ENCODE results near the gene IL11RA.
"Not testable (repeated sequence)": the region's sequence is repeated elsewhere in the genome, so short reads cannot be mapped to it uniquely, and the experiment has no call there.

IL11RA gene

GRCh38 chr9:34638138-34638445 is 13.9 kb upstream of the IL11RA start:
- H3K9ac ChIP-seq (ENCODE audit: insufficient read length, low read depth): peak overlapping the region; percentile 58

DNA sequence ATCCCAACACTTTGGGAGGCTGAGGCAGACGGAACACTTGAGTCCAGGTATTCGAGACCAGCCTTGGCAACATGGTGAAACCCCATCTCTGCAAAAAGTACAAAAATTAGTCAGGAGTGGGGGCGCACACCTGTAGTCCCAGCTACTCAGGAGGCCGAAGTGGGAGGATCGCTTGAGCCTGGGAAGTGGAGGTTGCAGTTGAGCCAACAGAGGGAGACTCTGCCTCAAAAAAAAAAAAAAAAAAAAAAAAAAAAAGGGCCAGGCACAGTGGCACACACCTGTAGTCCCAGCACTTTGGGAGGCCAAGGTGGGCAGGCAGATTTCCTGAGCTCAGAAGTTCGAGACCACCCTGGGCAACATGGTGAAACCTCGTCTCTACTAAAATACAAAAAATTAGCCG is 12.7 kb upstream of the IL11RA start:
- not testable (repeated sequence) for H3K4me3 ChIP-seq (ENCODE audit: insufficient read length, low read depth); H3K9ac ChIP-seq (ENCODE audit: insufficient read length, low read depth); DNase-seq (ENCODE audit: low read depth, low spot score); H3K27me3 ChIP-seq (ENCODE audit: insufficient read depth, insufficient read length); H3K9me3 ChIP-seq (ENCODE audit: insufficient read depth, low read length)
- Histone ChIP-seq H3K4me1 (ENCODE audit: insufficient read depth, insufficient read length) (peaks cover 12% of the 10 kb centered on the region), H3K36me3 (ENCODE audit: insufficient read depth, insufficient read length, low read length) (peaks cover 18% of the 10 kb centered on the region)

More at GRCh38 chr9:34638138-34638445, 13.9 kb upstream of the IL11RA start:
- TF ChIP-seq ZNF274 (IDR thresholded peaks at IDR 0.05; ENCODE audit: low read depth, low read length): no peak
- no peak for TF ChIP-seq SUZ12 (IDR thresholded peaks at IDR 0.05; ENCODE audit: extremely low read depth, insufficient read depth, insufficient read length)
- H3K4me3 ChIP-seq (ENCODE audit: insufficient read length, low read depth): peak overlapping the region; percentile 94
- peaks cover 15% of the 10 kb centered on the region for H3K4me1 ChIP-seq (ENCODE audit: insufficient read depth, insufficient read length)
- no peaks in the 10 kb centered on the region for H3K27me3 ChIP-seq (ENCODE audit: insufficient read depth, insufficient read length)
- no peaks in the 10 kb centered on the region for H3K9me3 ChIP-seq (ENCODE audit: insufficient read depth, low read length)
- peaks cover 18% of the 10 kb centered on the region for H3K36me3 ChIP-seq (ENCODE audit: insufficient read depth, insufficient read length, low read length)
- no peak for DNase-seq (ENCODE audit: low read depth, low spot score)

DNA sequence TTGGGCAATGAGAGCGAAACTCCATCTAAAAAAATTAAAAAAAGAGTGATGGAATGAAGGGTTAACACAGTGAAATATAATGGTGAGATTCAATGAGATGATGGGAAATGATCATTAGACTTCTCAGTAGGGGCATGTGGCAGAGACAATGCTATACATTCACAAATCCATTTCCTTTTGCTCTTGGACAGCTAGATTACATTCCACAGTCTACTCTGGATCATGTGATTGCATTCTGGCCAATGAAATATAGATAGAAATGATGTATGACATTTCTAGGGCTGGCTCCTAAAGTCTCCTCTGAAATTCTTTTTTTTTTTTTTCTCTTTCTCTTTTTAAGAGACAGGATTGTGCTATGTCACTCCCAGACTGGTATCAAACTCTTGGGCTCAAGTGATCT is 9.3 kb upstream of the IL11RA start:
- peaks cover 9% of the 10 kb centered on the region for H3K4me1 ChIP-seq (ENCODE audit: insufficient read depth, insufficient read length)
- no peaks in the 10 kb centered on the region for H3K9me3 ChIP-seq (ENCODE audit: insufficient read depth, low read length)
- no peak for DNase-seq (ENCODE audit: low read depth, low spot score)
- no peak overlapping the region for H3K9ac ChIP-seq (ENCODE audit: insufficient read length, low read depth)
- TF ChIP-seq YY1 (IDR thresholded peaks at IDR 0.05; ENCODE audit: insufficient read depth, insufficient read length) (no peak), ZNF274 (IDR thresholded peaks at IDR 0.05; ENCODE audit: low read depth, low read length) (no peak), SUZ12 (IDR thresholded peaks at IDR 0.05; ENCODE audit: extremely low read depth, insufficient read depth, insufficient read length) (no peak)
- peaks cover 4% of the 10 kb centered on the region for H3K36me3 ChIP-seq (ENCODE audit: insufficient read depth, insufficient read length, low read length)
- no peak overlapping the region for H3K4me3 ChIP-seq (ENCODE audit: insufficient read length, low read depth)
- H3K27me3 ChIP-seq (ENCODE audit: insufficient read depth, insufficient read length): no peaks in the 10 kb centered on the region

GRCh38 chr9:34644766-34645314 is 7.1 kb upstream of the IL11RA start:
- TF ChIP-seq YY1 (IDR thresholded peaks at IDR 0.05; ENCODE audit: insufficient read depth, insufficient read length) (no peak), ZNF274 (IDR thresholded peaks at IDR 0.05; ENCODE audit: low read depth, low read length) (no peak), SUZ12 (IDR thresholded peaks at IDR 0.05; ENCODE audit: extremely low read depth, insufficient read depth, insufficient read length) (no peak)
- no peak overlapping the region for H3K4me3 ChIP-seq (ENCODE audit: insufficient read length, low read depth)
- H3K36me3 ChIP-seq (ENCODE audit: insufficient read depth, insufficient read length, low read length): peaks cover 26% of the 10 kb centered on the region
- no peaks in the 10 kb centered on the region for H3K9me3 ChIP-seq (ENCODE audit: insufficient read depth, low read length)
- no peak overlapping the region for H3K9ac ChIP-seq (ENCODE audit: insufficient read length, low read depth)
- H3K4me1 ChIP-seq (ENCODE audit: insufficient read depth, insufficient read length): peaks cover 12% of the 10 kb centered on the region
- no peak for DNase-seq (ENCODE audit: low read depth, low spot score)
- no peaks in the 10 kb centered on the region for H3K27me3 ChIP-seq (ENCODE audit: insufficient read depth, insufficient read length)

DNA sequence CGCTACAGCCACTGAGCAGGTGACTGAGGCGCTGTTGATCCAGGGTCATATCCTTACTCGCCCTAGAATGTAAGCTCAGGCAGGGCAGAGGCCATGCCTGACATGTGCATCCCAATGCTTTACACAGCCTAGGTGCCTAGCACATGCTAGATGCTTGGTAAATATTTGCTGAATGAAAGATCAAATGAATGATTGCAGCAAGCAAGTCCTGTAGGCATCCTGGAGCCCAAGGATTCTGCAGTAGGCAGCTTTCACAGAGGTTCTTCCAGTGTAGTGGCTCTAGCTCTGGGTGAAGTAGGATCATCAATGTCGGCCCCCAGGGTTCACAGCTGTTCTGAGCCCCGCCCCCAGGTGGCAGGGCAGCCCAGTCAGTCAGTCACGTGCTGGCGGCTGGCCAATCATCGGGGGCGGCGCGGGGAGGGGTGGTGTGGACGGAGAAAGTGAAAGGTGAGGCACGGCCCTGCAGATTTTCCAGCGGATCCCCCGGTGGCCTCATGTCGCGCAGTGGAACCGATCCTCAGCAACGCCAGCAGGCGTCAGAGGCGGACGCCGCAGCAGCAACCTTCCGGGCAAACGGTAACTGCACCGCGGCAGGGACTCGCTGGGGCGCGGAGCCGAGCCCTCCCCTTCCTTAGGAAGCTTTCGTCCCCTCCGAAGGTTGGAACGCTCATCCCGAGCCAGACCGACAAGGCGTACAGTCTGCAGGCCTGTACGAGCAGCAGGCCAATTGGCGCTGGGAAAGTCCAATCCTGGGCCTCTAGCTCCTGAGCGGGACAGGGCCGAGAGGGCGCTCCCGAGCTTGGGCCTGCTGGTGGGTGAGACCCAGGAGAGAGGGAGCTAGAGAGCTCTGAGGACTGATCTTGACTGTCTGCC is 5.5 kb upstream of the IL11RA start, which contains the start of gene GALT:
Gene GALT, plus strand, starts transcription at position 465 of the 873 bp plus-strand sequence. Its CDS starts 30 bp downstream, at position 495.
- peak within 1 kb of the TSS; percentile 78 for H3K4me3 ChIP-seq (ENCODE audit: insufficient read length, low read depth)
- no peaks in the 10 kb centered on the region for H3K9me3 ChIP-seq (ENCODE audit: insufficient read depth, low read length)
- no peaks in the 10 kb centered on the region for H3K27me3 ChIP-seq (ENCODE audit: insufficient read depth, insufficient read length)
- H3K4me1 ChIP-seq (ENCODE audit: insufficient read depth, insufficient read length): peaks cover 16% of the 10 kb centered on the region
- TF ChIP-seq SUZ12 (IDR thresholded peaks at IDR 0.05; ENCODE audit: extremely low read depth, insufficient read depth, insufficient read length) (no peak), YY1 (IDR thresholded peaks at IDR 0.05; ENCODE audit: insufficient read depth, insufficient read length) (no peak), ZNF274 (IDR thresholded peaks at IDR 0.05; ENCODE audit: low read depth, low read length) (no peak)
- H3K36me3 ChIP-seq (ENCODE audit: insufficient read depth, insufficient read length, low read length): peaks cover 39% of the 10 kb centered on the region
- DNase-seq (ENCODE audit: low read depth, low spot score): peak; percentile 84
- H3K9ac ChIP-seq (ENCODE audit: insufficient read length, low read depth): peak within 1 kb of the TSS; percentile 92

GRCh38 chr9:34647084-34647403 is 4.9 kb upstream of the IL11RA start:
- no peaks in the 10 kb centered on the region for H3K9me3 ChIP-seq (ENCODE audit: insufficient read depth, low read length)
- no peaks in the 10 kb centered on the region for H3K27me3 ChIP-seq (ENCODE audit: insufficient read depth, insufficient read length)
- no peak for DNase-seq (ENCODE audit: low read depth, low spot score)
- peaks cover 39% of the 10 kb centered on the region for H3K36me3 ChIP-seq (ENCODE audit: insufficient read depth, insufficient read length, low read length)
- TF ChIP-seq ZNF274 (IDR thresholded peaks at IDR 0.05; ENCODE audit: low read depth, low read length) (no peak), SUZ12 (IDR thresholded peaks at IDR 0.05; ENCODE audit: extremely low read depth, insufficient read depth, insufficient read length) (no peak), YY1 (IDR thresholded peaks at IDR 0.05; ENCODE audit: insufficient read depth, insufficient read length) (no peak)
- peak overlapping the region; percentile 92 for H3K9ac ChIP-seq (ENCODE audit: insufficient read length, low read depth)
- peaks cover 16% of the 10 kb centered on the region for H3K4me1 ChIP-seq (ENCODE audit: insufficient read depth, insufficient read length)
- H3K4me3 ChIP-seq (ENCODE audit: insufficient read length, low read depth): peak overlapping the region; percentile 78

DNA sequence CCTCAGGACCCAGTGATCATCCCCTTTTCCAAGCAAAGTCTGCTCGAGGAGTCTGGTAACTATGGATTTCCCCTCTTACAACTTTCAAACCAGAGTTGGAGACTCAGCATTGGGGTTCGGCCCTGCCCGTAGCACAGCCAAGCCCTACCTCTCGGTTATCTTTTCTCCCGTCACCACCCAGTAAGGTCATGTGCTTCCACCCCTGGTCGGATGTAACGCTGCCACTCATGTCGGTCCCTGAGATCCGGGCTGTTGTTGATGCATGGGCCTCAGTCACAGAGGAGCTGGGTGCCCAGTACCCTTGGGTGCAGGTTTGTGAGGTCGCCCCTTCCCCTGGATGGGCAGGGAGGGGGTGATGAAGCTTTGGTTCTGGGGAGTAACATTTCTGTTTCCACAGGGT is 4.3 kb upstream of the IL11RA start:
- peak overlapping the region; percentile 92 for H3K9ac ChIP-seq (ENCODE audit: insufficient read length, low read depth)

More for the DNA sequence above, 4.3 kb upstream of the IL11RA start:
- Histone ChIP-seq H3K4me1 (ENCODE audit: insufficient read depth, insufficient read length) (peaks cover 21% of the 10 kb centered on the region), H3K27me3 (ENCODE audit: insufficient read depth, insufficient read length) (no peaks in the 10 kb centered on the region), H3K36me3 (ENCODE audit: insufficient read depth, insufficient read length, low read length) (peaks cover 39% of the 10 kb centered on the region), H3K9me3 (ENCODE audit: insufficient read depth, low read length) (no peaks in the 10 kb centered on the region), H3K4me3 (ENCODE audit: insufficient read length, low read depth) (peak overlapping the region; percentile 78)
- TF ChIP-seq YY1 (IDR thresholded peaks at IDR 0.05; ENCODE audit: insufficient read depth, insufficient read length): no peak
- no peak for TF ChIP-seq ZNF274 (IDR thresholded peaks at IDR 0.05; ENCODE audit: low read depth, low read length)
- no peak for TF ChIP-seq SUZ12 (IDR thresholded peaks at IDR 0.05; ENCODE audit: extremely low read depth, insufficient read depth, insufficient read length)
- no peak for DNase-seq (ENCODE audit: low read depth, low spot score)
